Renal cortical epithelial cell (primary cell): Measurements from ENCODE around the gene DAPK2. TPM values are rescaled to one million over a fixed set of nuclear protein-coding genes. Genes with fewer than 3 reads are reported as not detected.
"Not testable (repeated sequence)": the region's sequence is repeated elsewhere in the genome, so short reads cannot be mapped to it uniquely, and the experiment has no call there.

Experiments
- DNase-seq: peaks from one replicate; pipeline ENCODE4 v3.0.0-alpha.2; 2011; ENCODE audit warnings: low read depth
- total RNA-seq: library from RNA; depleted of rRNA; stranded (reverse); fragments of >200 nt; gene quantifications from 2 replicates; pipeline ENCODE4 v1.2.3, GENCODE V29; 2014

Gene DAPK2
- total RNA-seq, 1 donor from 2014 or later: 0.94 TPM

DNA sequence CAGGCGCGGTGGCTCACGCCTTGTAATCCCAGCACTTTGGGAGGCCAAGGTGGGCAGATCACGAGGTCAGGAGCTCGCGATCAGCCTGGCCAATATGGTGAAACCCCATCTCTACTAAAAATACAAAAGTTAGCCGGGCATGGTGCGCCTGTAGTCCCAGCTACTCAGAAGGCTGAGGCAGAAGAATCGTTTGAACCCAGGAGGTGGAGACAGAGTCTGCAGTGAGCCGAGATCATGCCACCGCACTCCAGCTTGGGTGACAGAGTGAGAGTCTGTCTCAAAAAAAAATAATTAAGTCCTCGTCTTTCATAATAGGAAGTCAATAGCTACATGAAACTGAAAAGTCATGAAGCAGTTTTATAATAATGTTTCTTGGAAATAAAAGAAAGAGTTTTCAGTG is 7.4 kb upstream of the DAPK2 start:
- not testable (repeated sequence) for DNase-seq

DNA sequence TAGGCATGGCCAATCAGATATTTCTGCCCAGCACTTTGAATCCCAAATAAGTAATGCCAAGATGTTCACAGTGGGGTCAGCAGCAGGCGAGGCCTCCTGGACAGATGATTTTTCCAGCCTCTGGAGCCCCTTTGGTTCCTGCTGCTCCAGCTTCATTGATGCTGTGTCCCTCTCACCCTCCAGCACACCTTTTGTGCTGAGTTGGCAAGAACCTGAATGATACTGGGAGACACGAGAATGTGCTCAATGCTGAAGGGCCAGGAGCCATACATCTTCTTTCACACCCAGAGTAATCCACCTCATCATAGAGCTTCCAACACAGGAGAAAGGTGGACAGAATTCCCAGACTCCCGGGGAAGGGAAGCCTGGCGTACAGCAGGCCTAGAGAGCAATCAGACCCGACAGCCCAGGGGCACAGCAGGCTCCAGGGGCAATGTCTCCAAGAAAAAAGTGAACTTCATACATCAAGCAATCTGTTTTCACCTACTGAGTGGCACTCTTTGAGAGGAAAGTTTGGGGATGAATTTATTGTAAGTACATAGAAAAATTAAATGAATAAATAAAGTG is 6.7 kb upstream of the DAPK2 start:
- no peak for DNase-seq

DNA sequence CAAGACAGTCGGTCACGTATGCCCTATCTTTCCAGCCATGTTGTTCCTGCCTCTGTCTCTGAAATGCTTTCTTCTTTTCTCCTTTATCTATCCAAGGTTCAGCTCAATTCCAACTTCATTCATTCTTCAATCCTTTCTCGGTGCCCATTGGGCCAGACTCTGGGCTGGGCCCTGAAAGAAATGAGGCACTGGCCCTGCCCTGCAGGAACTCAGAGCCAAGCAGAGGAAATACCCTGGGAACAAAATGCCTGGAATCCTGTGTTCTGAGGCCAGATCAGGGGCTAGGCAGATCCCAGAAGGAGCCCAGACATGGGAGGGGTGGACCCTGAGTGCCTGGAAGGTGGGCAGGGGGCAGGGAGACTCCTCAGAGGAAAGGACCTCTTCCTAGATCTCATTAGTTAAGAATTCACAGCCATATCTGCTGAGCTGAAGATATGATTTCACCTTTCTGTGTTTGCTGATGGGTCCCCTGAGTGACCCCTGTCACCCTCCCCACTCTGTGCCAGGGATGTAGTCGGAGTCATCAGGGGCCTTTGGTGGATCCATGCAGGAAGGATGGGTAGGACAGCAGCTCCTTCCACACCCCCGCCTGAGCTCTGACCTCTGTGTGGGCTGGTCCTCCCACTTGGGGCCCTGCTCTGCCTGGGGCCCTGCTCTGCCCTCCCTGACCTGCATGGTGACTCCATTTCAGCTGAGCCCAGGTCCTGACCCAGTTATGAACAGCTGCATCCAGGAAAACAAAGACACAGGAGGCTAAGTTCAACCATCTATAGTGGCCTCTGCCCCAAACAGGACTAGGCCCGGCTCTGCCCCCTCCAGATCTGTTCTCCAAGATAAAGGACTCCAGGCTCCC is 5.3 kb upstream of the DAPK2 start:
- DNase-seq: no peak

DNA sequence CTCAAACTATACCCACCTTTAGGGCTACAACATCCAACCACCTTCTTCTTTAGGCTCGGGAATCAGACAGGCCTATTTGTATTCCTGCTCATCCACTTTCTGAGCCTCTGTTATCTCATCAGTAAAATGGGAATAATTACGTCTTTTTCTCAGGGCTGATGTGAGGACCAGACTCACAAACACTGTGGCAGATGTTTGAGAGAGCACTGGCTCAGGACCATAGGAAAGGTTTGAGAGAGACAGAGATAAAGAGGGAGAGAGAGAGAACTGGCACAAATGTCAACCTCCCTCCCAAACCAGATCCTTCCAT is 4.8 kb upstream of the DAPK2 start:
- no peak for DNase-seq

DNA sequence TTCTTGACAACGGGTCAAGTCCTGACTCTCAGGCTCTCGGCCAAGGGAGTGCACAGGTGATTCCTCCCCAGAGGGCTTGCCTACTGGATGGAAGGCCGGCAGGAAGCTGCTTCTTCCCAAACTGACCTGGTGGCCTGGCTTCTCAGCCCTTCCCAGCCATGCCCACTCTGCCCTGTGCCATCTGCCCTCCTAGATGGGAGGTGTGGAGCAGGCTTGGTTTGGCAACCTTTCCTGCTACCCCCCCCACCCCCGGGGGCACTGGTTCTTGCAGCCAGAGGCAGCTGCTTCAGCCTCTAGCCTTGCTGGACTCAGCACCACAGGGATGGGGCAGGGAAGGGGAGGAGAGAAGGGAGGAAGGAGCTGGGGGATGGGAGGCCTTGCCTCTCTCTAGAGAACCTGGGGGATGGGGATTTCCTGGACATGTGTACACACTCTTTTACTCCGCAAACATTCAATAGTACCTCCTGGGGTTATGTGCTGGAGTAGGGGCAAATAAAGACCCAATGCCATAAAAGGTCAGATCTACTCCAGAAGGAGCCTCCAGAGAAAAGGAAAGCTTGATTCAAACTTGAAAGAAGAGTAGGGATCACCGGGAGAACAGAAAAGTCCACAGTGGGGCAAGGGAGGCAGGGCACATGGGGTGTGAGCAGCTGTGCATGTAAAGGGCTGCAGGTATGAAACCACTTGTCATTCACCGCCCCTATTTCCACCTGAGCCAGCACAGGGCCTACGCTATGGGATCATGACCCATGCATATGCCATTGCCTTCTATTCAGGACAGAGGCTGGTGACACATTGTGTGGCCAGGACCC is 4.2 kb upstream of the DAPK2 start:
- peak; percentile 19 for DNase-seq

DNA sequence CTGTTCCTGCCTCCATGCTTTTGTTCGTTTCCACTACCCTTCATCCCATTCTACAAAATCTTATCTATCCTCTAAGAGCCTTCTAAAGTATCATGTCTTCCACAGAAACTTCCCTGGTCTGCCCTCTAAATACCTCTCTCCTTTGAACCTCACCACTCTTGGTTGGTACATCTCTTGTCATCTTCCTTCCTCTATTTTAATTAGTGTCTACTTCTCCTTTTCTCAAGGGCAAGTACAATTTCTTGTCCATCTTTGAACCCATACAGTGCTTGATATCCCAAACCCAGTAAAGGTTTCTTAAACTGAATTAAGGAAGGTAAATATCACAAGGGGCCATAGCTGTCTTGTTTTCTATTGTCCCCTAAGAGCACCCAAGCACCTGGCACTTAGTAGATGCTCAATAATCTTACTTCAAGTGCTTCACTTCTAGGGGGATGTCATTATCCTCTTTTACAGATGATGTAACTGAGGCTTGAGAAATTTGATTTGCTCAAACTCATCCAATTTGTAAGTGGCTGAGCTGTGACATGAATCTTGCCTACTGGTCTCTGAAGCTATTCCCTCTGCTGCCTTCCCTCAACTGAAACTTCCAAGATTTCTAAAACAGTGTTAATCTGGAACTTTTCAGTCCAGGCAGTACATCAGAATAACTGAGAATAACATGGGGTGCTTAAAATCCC is 2.6 kb upstream of the DAPK2 start:
- DNase-seq: no peak

DNA sequence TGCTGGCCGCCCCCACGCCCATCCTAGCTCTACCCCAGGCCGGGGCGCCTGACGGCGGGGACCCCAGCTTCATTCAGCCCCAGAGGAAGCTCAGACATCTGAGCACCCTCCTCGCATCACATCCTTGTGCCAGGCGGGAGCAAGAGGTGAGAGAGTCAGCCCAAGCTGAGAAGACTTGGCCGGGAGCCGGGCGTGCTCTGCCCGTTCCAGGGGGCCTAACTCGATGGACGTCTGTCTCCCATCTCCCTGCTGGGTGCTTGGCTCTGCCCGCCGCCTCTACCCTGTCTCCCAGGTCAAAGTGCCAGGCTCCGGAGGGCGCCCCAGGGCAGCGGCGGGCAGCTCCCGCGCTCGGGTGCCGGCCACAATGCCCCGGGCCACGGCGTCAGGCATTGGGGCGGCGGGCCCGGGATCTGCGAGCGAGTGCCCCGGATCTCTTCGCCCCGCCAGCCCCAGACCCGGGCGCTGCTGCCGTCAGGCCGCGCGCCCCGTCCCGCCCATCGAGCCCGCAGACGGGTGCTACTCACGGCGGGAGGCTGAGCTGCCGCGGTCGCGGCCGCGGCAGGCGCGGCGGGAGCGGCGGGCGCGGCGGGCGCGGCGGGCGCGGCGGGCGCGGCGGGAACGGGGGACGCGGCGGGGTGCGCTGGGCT is 388 bp downstream of the DAPK2 start:
- no peak for DNase-seq

DNA sequence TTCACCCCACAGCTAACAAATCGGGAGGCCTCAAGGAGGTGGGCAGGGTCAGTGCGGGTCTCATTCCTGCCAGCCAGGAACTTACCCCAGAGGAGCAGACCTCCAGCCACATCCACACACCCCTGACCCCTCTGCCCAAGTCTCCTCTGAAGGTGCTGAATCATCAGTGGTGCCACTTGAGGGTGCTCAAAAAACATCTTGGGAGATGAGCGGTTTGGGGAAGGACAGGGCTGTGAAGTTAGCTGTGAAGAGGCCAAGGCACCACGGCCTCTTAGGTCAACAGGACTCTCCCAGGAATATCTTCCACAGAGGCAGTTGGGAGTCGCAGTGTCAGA is 1.2 kb downstream of the DAPK2 start:
- DNase-seq: no peak

DNA sequence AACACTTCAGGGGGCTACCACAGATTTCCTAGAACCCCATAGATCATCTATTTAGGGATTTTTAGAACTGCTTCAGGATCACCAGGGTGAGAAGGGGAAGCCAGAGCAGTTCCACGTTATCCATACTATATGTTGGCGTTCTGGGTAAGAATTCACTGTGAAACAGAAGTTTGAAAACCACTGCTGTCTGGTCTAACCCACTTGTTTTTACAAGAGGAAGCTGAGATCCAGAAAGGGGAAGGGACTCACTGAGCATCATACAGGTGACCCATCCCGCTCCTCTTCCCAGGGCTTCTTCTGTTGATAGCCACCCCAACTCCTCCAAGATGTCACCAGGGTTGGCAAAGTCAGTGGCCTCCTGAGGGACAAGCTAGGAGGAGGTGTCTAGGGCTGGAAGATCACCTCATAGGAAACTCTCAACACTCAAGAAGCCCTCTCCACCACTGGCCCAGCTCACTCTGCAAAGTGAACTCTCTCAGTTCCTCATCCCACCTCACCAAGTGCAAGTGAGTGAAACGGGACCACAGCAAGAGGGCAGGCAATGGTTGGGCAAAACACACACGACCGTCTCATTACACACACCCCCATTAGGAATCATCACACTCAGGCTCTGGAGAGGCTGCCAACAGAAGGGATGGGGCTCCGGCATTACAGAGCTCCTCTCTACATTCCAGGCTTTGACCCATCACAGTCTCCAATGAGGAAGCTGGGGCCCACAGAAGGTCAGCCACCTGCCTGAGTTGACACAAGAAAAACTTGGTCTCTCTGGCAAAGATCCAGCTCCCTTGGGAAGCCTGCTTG is 1.8 kb downstream of the DAPK2 start:
- DNase-seq: no peak

DNA sequence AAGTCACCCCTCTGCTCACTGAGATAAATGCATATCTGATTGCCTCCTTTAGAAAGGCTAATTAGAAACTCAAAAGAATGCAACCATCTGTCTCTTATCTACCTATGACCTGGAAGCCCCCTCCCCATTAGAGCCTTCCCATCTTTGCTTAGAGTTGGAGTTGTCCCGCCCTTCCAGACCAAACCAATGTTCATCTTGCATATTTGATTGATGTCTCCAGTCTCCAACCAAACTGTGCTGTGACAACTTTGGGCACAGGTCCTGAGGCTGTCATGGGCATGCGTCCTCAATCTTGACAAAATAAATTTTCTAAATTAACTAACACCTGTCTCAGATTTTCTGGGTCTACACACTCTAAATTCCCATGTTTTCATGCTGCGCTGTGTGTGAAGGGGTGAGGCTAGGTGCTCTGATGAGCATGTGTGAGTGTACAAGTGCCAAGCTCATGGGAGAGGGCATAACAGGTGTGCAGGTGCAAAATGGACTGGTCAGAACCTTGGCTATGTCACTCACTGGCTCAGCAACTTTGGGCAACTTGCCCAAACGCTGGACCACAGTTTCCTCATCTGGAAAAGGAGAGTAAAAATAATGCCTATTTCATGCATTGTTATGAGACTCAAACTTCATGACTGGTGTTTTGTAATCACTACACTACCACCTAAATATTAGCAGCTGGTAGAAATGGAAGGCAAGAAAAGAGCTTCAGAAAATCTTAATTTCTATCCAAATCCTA is 7.2 kb downstream of the DAPK2 start:
- no peak for DNase-seq

DNA sequence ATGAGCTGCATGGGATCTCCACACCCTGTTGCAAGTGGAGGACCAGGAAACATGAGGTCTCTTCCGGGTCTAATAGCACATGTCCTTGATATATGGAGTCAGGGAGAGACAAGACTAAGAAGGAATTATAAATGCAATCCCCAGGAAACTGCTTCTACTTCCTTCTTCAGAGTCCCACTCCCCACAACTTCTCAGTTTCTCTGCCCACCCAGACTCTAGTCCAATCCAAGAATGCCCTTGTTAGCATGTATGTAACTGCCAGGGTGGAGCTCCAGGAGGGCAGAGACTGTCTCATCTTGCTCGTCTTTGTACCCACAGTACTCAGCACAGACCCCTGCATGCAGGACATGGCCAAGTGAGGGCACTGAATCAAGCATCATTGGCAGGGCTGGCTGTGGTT is 8.3 kb downstream of the DAPK2 start:
- DNase-seq: no peak

DNA sequence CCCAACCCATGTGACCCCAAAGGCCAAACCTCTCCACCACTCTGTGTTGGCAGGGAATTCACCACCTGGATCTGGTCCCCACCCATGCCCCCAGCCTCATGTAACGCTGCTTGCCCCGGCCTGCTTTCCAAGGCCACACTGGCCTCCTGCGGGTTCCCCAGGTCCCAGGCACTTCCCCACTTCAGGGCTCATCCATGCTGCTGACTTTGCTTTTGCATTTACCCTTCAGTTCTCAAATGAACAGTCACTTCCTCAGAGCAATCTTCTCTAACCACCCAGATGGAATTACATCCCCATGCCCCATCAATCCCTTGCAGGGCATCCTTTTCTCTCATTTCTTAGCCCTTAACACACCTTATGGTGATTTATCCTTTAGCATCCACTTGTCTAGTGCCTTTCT is 9.2 kb downstream of the DAPK2 start:
- no peak for DNase-seq

DNA sequence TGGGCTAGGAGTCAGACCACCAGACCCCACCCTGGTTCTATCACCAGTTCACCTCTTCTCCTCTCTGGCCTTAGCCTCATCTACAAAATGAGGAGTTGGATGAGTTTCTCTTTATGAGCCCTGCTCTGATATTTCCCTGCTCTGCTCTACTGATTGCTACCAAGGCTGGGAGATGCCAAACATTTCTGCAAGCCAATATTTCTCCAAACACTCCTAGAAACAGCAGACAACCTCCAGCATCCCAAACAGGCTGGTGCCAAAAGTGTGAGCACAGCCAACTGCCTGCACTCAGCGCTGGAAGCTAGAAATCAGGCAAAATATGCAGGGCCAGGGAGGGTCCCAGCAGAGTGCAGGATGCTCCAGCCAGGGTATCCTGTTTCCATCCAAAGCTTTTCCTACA is 10.8 kb downstream of the DAPK2 start:
- no peak for DNase-seq

DNA sequence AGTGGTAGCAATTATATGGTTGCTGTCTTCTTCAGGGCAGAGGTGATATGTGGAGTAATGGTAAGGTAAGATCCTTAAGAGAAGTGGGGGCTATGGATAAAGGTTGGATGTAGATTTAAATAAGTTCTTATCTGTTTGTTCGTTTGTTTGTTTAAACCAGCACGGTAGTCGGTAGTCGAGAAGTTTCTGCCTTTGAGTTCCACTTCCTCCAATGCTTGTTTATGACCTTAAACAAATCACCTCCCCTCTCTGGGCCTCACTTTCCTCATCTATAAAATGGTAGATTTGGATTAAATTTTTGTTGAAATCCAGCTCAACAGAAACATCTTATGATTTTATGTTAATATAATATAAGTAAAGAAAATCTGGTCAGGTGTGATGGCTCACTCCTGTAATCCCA is 11.8 kb downstream of the DAPK2 start:
- DNase-seq: no peak

DNA sequence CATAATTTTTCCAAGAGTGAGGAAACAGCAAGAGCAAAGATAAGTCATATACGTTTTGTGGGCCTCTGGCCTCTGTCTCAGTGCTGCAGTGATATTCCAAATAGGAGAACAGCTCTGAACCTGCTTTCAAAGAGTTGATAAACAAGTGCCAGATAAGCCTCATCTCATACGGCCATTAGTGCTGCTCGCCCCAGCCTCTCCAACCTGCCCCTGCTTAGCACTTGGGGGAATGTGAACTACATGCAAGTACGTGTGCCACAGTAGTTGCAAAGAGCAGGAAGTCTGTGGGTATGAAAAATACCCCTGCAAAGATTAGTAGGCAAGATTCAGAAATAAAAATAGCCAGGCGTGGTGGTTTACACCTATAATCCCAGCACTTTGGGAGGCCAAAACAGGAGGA is 14.0 kb downstream of the DAPK2 start:
- no peak for DNase-seq

DNA sequence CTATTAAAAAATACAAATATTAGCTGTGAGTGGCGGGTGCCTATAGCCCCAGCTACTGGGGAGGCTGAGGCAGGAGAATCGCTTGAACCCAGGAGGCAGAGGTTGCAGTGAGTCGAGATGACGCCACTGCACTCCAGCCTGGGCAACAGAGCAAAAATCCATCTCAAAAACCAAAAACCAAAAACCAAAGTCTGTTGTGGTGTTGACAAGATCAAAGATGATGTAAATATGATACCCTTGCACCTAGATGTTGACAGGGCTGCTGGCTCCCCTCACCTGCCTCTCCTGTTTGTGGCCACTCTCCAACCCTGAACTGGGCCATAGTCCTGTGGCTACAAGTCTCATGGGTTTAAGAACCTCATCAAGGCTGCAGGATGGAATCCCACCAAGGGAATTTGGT is 16.2 kb downstream of the DAPK2 start:
- no peak for DNase-seq

DNA sequence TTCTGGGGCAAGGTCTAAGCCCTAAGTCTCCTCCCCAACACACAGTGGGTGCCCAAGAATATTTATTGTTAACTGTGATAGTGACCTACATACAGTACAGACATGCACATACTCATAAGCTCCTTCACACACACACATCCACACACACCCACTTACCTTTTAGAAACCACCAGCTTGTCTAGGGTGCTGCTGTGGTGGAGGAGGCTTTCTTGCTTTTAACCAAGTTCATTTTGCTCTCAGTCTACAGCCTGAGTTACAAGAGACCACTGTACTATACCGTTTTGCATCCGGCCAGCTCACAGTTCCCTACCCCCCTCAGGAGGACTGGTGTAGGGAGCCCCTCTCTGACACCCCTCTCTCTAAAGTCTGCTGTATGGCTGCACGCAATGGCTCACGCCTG is 16.7 kb downstream of the DAPK2 start:
- DNase-seq: no peak

DNA sequence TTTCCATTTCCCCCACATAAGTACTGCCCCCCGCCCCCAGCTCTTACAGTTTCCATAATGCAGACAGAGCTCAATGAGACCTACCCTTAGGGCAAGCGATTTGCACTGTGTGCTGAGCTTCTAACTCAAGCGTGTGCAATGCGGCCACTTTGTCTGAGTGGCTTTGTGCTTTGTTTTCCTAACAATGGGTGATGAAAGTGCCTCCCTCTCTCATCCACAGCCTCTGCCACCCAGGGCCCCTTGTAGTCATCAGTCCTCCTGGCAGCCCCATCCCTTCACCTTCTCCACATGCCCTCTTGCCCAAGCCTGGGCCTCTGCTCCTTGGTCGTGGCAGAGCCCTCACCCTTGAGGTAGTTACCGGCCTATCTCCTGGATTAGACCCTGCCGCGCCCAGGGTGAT is 17.2 kb downstream of the DAPK2 start:
- DNase-seq: no peak

DNA sequence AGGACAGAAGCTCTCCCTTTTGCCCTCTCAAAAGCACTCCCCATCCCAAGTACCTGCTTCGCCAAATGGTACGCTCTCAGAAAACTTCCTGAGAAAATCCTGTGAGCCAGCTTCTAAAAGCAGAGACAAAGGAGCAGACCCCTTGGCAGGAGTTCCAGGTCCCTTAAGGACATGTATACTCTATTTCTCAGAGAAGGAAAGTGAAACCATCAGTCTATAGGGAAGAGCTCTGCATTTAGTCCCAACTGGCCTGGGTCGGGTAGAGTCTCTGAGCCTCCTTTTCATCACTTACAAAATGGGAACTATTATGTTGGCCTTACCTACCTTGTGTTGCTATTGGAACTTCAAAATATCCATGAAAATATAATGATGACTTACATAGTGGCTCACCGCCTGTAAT is 19.7 kb downstream of the DAPK2 start:
- DNase-seq: no peak

DNA sequence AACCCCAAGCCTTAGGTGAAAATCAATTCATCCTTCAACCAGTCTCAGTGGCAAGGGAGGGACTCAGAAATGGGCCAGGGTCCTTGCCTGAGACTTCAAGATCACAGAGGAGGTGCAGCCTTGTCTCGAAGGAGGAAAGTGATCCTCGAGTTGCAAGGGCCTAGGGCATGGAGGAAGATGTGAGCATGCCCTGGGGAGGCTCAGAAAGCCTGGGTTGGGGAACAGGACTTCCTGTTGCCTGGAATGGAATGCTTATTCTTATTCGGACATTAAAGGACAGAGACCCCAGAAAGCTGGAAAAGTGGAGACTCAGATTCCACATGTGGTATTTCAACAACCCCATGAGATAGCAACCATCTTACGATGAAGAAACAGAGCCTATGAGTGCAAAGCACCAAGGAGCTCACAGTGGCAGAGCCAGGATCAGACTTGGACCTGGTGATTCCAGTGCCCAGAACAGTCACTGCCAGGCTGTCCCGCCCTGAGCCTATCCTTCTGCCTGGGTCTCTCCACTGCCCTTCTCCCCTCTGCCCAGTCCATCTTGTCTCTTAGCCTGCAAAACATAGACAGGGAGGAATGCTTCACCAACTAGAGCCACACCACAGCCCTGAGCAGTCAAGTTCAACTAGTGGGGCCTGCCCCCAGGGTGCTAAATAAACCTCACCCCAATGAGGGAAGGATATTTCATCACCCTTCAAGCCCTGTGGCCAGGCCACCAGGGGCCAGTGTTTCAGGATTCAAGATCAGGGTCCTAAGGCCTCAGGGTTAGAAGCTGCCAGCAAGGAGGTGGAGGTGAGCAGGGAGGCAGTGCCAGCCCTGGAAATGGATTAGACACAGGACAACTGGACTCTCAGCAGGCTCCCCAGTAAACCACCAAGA is 21.9 kb downstream of the DAPK2 start:
- DNase-seq: peak; percentile 57
